HG03025 (cell line): ENCODE results near the gene RAD52.
A peak's percentile ranks its signal among the peaks of the same experiment; 100 is the strongest.

Experiments
- ATAC-seq: cut with Tn5 transposase; IDR thresholded peaks from one replicate; pipeline ENCODE4 v1.9.1; 2021; ENCODE audit warnings: mild to moderate bottlenecking, moderate library complexity; ENCODE audit not compliant: unreplicated experiment, low FRiP score

The RAD52 gene

GRCh38 chr12:949453-950191 is at the start of gene RAD52:
Gene RAD52 (minus strand): TSS chr12:949694. CDS start chr12:933058, 16,636 bp downstream.
- ATAC-seq, result peak; percentile 92

DNA sequence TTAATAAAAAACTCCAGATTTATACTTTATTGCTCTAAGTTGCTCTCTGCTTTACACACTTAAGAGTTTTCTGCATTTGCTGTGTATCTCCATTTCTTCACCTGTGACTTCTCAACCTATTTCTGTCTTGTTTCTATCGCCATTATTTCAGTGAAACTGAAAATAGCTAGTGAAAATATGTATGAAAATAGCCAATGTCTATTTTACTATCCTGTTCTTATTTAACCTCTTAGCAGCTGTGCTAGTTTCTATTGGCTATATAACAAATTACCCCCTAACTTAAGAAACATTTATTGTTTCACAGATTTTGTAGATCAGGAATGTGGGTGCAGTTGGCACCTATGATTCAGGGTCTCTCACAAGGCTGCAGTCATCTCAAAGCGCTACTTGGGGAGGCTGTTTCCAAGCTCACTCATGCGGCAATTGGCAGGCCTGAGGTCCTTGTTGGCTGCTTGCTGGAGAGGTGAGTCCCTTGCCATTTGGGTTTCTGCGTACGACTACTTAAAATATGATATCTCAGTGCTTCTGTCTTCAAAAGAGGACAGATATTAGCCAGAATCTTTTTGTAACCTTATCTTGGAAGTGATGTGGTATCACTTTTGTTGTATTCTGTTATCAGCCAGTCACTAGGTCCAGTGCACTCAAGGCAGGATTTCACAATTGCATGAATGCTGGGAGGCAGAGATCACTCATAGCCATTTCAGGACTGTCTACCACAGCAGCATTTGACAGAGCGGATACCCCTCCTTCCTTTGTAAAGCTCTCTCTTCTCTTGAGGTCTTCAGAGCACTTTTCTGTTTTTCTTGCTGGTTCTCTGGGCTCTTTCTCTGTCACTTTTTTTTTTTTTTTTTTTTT is 48.8 kb upstream of the RAD52 start:
- ATAC-seq, result no peak

- ATAC-seq, result no peak
Measured at GRCh38 chr12:997505-997904, 48.0 kb upstream of the RAD52 start.

GRCh38 chr12:996881-997280 is 47.4 kb upstream of the RAD52 start:
- no peak for ATAC-seq

- ATAC-seq, result no peak
Measured at GRCh38 chr12:992647-993046, 43.2 kb upstream of the RAD52 start.

DNA sequence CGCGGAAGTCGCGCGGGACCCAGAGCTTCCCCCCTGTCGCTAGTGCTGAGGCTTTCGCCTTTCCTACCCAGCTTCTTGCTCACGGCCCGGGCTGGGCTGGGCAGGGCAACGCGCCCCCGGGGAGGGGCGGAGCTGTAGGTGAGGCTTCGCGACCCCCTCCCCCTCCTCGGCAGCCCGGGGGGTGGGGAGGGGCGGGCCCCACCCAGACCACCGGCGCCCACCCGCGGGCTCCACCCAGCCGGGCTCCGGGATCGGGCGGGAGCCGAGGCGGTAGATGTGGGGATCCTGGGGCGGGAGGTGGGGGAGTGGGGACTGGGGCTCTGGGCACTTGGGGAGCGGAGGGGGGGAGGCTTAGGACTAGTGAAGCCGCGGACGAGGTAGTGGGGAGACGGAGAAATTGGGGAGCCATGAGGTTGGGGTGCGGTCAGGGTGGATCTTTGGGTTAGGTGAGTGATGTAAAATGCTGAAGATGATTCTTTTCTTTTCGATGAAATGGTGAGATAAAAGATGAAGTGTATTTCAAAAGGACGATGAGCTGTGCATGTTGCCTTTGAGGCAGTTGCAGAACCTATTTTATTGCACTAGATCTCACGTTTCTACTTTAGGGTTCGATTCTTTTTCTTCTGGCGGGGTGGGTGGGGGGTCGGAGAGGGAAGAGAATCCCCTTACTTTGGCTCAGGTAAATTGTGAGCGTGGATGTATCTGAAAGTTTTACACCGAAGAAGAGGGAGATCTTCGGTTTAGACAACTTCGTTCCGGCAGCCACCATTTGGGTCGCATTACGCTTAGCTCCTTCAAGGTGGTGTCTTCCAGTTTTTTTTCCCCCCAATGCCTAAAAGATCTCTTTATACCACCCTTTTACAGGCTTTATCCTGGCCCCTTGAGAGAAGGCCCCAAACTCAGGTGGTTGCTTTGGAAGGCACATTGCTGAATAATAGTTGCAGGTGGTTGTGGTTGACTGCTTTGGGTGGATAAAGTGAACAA is 42.1 kb upstream of the RAD52 start:
- no peak for ATAC-seq

DNA sequence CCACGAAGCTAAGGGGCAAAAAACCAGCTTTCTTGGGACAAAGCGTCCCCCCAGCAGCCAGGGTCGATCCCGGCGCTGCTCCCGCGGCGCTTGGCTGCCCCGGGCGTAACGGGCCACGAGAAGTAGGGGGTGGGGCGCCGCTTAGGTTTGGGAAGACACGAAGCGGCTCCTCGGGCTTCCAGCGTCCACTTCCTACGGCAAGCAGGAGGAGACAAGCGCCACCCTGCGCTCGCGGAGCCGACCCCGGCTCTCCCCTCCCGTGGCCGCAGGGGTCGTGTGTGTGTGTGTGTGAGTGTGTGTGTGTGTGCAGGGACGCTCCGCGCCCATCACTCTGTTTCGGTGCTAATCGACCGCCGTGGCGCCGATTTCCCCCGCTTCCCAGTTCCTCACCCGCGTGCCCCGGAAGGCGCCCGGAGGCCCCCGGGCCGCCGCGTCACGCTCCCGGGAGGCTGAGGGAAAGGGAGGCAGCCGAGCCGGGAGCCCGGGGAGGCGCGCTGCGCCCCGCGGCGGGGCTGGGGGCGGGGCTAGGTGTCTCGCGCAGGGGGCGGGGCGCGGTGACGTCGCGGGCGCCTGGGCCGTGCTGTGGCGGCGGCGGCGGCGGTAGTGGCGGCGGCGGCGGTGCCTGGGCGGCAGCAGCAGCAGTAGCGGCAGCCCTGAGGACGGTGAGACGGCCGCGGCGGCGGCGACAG is 41.3 kb upstream of the RAD52 start, which contains the start of gene ERC1:
TSS of gene ERC1 (plus strand) at position 563 of the 689 bp plus-strand sequence. CDS start 36,681 bp downstream, outside the sequence.
- peak; percentile 90 for ATAC-seq

DNA sequence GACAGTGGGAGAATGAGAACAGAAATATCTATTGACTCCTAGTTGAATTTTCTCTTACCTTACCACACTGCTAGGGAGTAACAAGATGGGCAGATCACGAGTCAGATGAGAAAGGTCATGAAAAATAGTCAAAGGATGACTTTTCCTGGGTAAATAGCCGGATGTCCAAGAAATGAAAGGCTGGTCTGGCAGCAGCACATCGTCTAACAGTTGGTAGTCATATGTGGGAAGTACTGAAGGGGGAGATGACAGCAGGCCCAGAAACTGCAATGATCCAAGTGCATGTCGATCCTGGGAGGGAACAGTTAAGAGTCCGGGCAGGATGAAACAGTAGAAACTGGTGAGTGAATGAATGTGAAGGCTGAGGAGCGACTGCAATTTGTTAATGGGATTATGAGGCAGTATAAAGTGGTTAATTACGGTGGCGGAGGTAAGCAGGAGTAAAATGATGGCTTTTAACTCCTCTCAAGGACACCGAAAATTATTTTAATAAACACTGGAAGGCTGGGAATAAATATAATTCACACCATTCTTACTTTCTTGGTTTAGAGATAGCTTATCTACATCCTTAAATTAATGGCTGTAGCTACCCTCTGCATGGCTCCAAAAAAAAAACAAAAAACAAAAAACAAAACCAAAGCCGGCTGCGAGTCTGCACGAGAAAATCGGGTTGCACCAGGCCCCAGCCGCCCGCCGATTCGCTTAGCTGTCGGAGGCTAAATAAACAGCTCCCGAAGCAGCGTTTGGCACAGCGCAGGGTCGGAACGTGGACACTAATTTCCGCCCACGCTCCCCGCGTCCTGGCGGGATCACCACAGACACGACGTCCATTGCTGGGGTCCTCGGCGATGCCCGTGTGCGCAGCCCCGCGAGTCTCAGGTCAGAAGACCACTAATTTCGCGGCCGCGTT is 40.5 kb upstream of the RAD52 start:
- ATAC-seq, result no peak

DNA sequence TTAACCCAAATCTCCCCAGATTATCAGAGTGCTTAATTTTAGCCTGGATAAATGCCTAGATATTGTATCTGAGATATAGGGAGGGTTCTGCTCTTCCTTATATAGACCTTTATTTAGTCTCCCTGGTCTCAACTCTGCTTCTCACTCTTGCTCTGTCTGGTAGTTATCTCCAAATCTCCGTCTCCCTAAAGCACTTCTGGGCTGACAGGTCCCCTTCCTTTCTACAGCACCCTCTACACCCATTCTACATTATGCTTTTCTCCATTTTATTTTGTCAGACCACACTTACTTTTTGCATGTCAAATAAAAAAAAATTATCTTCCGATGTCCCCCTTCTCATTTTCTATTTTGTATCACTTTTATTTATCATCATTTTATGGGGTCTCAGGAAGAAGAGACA is 39.6 kb upstream of the RAD52 start:
- ATAC-seq, result no peak

DNA sequence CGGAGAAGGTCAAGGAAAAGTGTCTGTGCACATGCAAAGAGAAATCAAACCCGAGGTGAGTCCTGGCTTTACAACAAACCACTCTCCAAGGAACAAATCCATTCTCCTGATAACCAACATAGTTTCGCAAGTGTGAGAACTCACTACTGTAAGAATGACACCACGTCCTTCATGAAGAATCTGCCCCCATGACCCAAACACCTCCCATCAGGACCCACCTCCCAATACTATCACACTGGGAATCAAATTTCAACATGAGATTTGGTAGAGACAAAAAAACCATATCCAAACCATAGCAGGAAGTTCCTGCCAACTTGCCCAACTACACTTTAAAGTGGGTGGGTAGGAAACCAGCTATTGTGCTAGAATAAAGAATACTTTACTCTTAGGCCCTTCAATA is 39.2 kb upstream of the RAD52 start:
- ATAC-seq, result no peak

DNA sequence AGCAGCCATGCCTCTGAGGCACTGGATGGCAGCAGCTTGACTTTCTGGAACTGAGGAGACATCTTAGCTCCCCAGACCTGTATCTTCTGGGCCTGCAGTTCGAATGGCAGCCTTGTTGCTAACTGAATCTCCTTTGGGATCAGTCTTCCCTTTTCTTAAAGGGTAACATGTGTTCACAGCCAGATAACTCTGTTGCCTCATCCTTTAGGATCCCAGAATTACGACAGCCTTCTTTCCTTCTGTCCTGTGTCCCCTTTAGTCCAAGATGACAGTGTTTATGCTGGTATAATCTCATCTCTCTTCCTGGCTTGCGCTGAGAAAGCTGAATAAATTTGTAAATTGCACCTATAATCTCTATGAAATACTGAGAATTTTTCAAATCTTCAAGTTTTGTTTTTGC is 32.5 kb upstream of the RAD52 start:
- ATAC-seq, result no peak

- no peak for ATAC-seq
Measured at GRCh38 chr12:981176-981828, 31.8 kb upstream of the RAD52 start.

GRCh38 chr12:979349-979748 is 29.9 kb upstream of the RAD52 start:
- ATAC-seq, result no peak

- no peak for ATAC-seq
Measured at GRCh38 chr12:977156-977555, 27.7 kb upstream of the RAD52 start.

- no peak for ATAC-seq
Measured at GRCh38 chr12:976644-977043, 27.1 kb upstream of the RAD52 start.

DNA sequence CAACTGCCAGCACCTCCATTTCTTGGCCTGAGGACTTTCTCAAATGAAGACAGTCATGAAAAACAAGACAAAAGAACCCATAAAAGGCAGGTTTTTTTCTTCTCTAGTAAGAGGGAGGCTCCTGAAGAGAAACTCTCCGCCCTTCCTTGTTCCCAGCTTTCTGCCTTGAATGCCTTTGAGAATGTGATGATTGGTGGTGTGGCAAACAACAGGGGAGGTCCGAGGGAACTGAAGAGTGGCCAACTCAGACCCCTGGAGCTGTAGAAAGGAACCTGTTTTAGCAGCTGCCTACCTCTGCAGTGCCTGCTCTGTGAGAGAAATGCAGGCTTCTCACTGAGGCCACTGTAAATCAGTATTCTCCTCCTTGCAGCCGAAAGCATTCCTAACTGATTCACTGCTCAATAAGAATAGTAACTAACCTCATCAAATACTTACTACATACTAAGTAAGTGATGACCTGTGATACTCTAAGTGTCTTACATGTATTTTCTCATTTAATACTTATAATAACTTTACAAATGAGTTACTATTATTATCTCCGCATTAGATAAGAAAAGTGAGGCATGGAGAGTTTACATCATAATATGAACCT is 24.9 kb upstream of the RAD52 start:
- ATAC-seq, result no peak

GRCh38 chr12:971991-972390 is 22.5 kb upstream of the RAD52 start:
- ATAC-seq, result no peak

- no peak for ATAC-seq
Measured at GRCh38 chr12:969821-970220, 20.3 kb upstream of the RAD52 start.
